CD4-positive, alpha-beta T cell (primary cell): ENCODE results near the gene HADHA. TPM values are rescaled to one million over a fixed set of nuclear protein-coding genes. Genes with fewer than 3 reads are reported as not detected.
A peak's percentile ranks its signal among the peaks of the same experiment; 100 is the strongest.

Experiments used
- ATAC-seq: fragments of 200-7000 bp; cut with Tn5 transposase; one replicate; pipeline ENCODE4 v1.10.0; 2022; ENCODE audit warnings: mild to moderate bottlenecking; ENCODE audit not compliant: poor library complexity
- CTCF ChIA-PET: fragments of 350-600 bp; sonication (Branson Sonifier 250); formaldehyde crosslinking; loops from one replicate; lab custom pipeline; 2021; ENCODE audit warnings: antibody characterized with exemption, inconsistent platforms; lab: Charles Lee
- POLR2A ChIA-PET: fragments of 350-600 bp; sonication (Branson Sonifier 250); formaldehyde crosslinking; loops from one replicate; lab custom pipeline; 2021; ENCODE audit warnings: antibody characterized with exemption, inconsistent platforms; lab: Charles Lee
- DNase-seq, 14 experiments: peaks; one replicate each; pipeline ENCODE4 v3.0.0-alpha.2; 2013 to 2020; ENCODE audit warnings: mixed read lengths in 2 of 14
- H3K27ac ChIP-seq, 2 donors: one replicate each; pipeline versions ENCODE4 v1.5.1 to v1.7.0; 2013; ENCODE audit warnings: low read length in 2 of 2, low read depth in 1 of 2, mild to moderate bottlenecking in 1 of 2
- H3K27me3 ChIP-seq, 2 experiments: 1 replicate in 1 of 2; 2 replicates in 1 of 2; pipeline versions ENCODE4 v1.6.1 to v1.7.0; 2013; ENCODE audit warnings: low read length in 2 of 2, control low read depth in 1 of 2, mild to moderate bottlenecking in 1 of 2, moderate library complexity in 1 of 2; ENCODE audit not compliant: insufficient read depth in 2 of 2, control insufficient read depth in 1 of 2
- H3K36me3 ChIP-seq: one replicate; pipeline ENCODE4 v1.6.1; 2013; ENCODE audit warnings: low read length, control low read depth; ENCODE audit not compliant: insufficient read depth
- H3K4me1 ChIP-seq: one replicate; pipeline ENCODE4 v1.6.1; 2013; ENCODE audit warnings: low read length, control low read depth; ENCODE audit not compliant: insufficient read depth
- H3K4me3 ChIP-seq: one replicate; pipeline ENCODE4 v1.5.1; 2013; ENCODE audit warnings: mild to moderate bottlenecking, low read length, moderate library complexity
- H3K9me3 ChIP-seq, 2 experiments: 1 replicate in 1 of 2; 2 replicates in 1 of 2; pipeline versions ENCODE4 v1.6.1 to v1.7.0; 2013; ENCODE audit warnings: low read length in 2 of 2, mild to moderate bottlenecking in 2 of 2, control low read depth in 1 of 2, moderate library complexity in 1 of 2; ENCODE audit not compliant: control insufficient read depth in 1 of 2, insufficient read depth in 1 of 2
- H3K27ac Mint-ChIP-seq: one replicate; pipeline ENCODE4 v1.8.0; 2020; ENCODE audit warnings: mixed read lengths
- H3K27me3 Mint-ChIP-seq: one replicate; pipeline ENCODE4 v1.8.0; 2021; ENCODE audit warnings: mixed read lengths
- H3K36me3 Mint-ChIP-seq: one replicate; pipeline ENCODE4 v1.8.0; 2021; ENCODE audit warnings: low read depth, mixed read lengths
- H3K4me1 Mint-ChIP-seq: one replicate; pipeline ENCODE4 v1.8.0; 2021; ENCODE audit warnings: low read depth, mixed read lengths
- H3K4me3 Mint-ChIP-seq: one replicate; pipeline ENCODE4 v1.8.0; 2020; ENCODE audit warnings: mild to moderate bottlenecking, mixed read lengths
- H3K9me3 Mint-ChIP-seq: one replicate; pipeline ENCODE4 v1.8.0; 2020; ENCODE audit warnings: mixed read lengths
- intact Hi-C, 2 experiments: fragments of 100-400 bp; cut with DNase I in 1 of 2; cut with micrococcal nuclease in 1 of 2; formaldehyde crosslinking; loops; one replicate each; pipeline versions ENCODE4 v1.15.1 to v1.9.0; 2023 to 2025; cut with DNase I, micrococcal nuclease
- total RNA-seq, 174 experiments: library from RNA in 2 of 174; stranded (reverse) in 2 of 174; gene quantifications; one replicate each; pipeline ENCODE4 v1.2.3 and lab custom pipeline; 2021 to 2026
- TF ChIP-seq, protein P1 (sequence below): fragments of 200-600 bp; IDR thresholded peaks from one replicate; pipeline ENCODE4 v1.8.0; 2022; ENCODE audit warnings: antibody characterized with exemption, mild to moderate bottlenecking

HADHA gene
- total RNA-seq, 2 experiments from 2014 or later, result 72.4 to 73.7 TPM

DNA sequence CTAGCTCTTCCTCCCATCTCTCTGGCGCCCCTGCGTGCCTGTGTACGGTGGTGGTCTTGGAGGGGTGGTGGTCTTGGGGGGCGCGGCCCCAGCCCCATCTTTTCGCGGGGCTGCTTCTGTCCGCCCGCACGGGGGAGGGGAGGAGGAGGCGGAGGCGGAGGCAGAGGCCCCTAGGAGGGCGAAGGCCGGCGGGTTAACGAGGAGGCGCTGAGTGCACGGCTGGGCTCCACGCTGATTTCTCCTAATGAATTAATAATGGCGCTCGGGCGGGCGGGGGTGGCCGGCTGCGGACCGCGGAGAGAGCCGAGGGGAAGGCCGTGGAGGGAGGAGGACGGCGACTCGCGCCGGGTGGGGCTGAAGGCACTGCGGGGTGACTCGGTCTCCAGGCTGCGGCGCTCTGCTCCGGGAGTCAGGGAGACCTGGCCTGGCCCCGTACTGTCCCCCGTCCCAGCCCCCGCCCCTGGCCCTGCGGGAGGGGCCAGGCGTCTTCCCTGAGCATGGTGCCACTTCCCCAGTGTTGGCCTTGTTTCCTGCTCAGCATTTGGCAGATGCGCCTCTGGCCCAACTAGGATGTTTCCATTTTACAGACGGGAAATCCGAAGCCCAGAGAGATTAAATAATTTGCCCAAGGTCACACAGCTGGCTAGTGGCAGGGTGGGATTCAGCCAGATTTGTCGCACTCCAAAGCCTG is 65.5 kb downstream of the HADHA start:
- ChIA-PET POLR2A (no interaction called here), CTCF (no interaction called here)
- Mint-ChIP-seq H3K27ac (no peak overlapping the region), H3K27me3 (peaks cover 36% of the 10 kb centered on the region), H3K4me1 (peaks cover 12% of the 10 kb centered on the region), H3K9me3 (no peaks in the 10 kb centered on the region), H3K36me3 (no peaks in the 10 kb centered on the region), H3K4me3 (peak overlapping the region; percentile 81)
- peak overlapping the region; percentile 41 for H3K4me3 ChIP-seq
- intact Hi-C loops, result no loop called here
- H3K27me3 ChIP-seq, result peaks cover 33 to 45% of the 10 kb centered on the region in 2 experiments
- no peaks in the 10 kb centered on the region for H3K36me3 ChIP-seq
- DNase-seq, result peak in 3 of 14 experiments; percentile 33 to 50 (median 36)
- TF ChIP-seq, protein P1, sequence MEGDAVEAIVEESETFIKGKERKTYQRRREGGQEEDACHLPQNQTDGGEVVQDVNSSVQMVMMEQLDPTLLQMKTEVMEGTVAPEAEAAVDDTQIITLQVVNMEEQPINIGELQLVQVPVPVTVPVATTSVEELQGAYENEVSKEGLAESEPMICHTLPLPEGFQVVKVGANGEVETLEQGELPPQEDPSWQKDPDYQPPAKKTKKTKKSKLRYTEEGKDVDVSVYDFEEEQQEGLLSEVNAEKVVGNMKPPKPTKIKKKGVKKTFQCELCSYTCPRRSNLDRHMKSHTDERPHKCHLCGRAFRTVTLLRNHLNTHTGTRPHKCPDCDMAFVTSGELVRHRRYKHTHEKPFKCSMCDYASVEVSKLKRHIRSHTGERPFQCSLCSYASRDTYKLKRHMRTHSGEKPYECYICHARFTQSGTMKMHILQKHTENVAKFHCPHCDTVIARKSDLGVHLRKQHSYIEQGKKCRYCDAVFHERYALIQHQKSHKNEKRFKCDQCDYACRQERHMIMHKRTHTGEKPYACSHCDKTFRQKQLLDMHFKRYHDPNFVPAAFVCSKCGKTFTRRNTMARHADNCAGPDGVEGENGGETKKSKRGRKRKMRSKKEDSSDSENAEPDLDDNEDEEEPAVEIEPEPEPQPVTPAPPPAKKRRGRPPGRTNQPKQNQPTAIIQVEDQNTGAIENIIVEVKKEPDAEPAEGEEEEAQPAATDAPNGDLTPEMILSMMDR, result no peak
- peaks cover 0 to 9% of the 10 kb centered on the region in 2 experiments for H3K9me3 ChIP-seq
- peaks cover 20% of the 10 kb centered on the region for H3K4me1 ChIP-seq
- ATAC-seq, result peak; percentile 68
- H3K27ac ChIP-seq, result no peak overlapping the region

DNA sequence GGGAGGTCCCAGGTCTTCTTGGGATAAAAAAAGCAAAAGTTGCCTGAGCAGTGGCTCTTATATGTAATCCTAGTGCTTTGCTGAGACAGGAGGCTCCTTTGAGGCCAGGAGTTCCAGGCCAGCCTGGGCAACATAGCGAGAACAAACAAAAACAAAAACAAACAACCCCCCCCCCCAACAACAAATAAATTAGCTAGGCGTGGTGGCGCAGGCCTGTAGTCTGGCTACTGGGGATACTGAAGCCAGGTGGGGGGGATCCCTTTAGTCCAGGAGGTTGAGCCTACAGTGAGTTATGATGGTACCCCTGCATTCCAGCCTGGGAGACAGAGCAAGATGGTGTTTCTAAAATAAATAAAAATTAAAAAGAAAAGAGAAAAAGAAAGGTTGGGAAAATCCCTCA is 66.2 kb downstream of the HADHA start:
- Histone ChIP-seq H3K36me3 (no peaks in the 10 kb centered on the region), H3K27ac (no peak overlapping the region), H3K4me3 (no peak overlapping the region), H3K9me3 (peaks cover 0 to 12% of the 10 kb centered on the region in 2 experiments), H3K27me3 (peaks cover 36 to 49% of the 10 kb centered on the region in 2 experiments), H3K4me1 (peaks cover 25% of the 10 kb centered on the region)
- Mint-ChIP-seq H3K36me3 (no peaks in the 10 kb centered on the region), H3K27me3 (peaks cover 36% of the 10 kb centered on the region), H3K4me1 (peaks cover 12% of the 10 kb centered on the region), H3K27ac (no peak overlapping the region), H3K9me3 (no peaks in the 10 kb centered on the region), H3K4me3 (no peak overlapping the region)
- ChIA-PET POLR2A (no interaction called here), CTCF (no interaction called here)
- DNase-seq (no peak), ATAC-seq (no peak)
- intact Hi-C loops, result no loop called here
- TF ChIP-seq, protein P1, result no peak

DNA sequence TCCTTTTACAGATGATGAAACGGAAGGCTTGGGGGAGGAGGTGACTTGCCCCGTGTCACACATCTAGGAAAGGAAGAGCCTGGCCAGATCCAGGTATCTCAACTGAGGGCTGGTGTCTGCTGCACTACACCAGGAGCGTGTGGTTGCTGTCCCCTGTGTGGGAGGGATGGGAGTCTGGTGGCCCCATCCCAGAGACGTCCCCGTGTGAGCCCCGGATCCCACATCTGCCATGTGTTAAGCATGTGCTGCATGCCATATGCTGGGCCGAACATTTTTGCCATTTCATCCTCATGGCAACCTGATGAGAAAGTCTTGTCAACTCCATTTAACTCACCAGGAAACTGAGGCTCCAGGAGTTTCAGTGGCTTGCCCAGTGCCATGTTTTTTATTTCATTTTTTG is 67.3 kb downstream of the HADHA start:
- Histone ChIP-seq H3K27me3 (peaks cover 39 to 52% of the 10 kb centered on the region in 2 experiments), H3K27ac (no peak overlapping the region), H3K36me3 (no peaks in the 10 kb centered on the region), H3K9me3 (peaks cover 0 to 16% of the 10 kb centered on the region in 2 experiments), H3K4me3 (no peak overlapping the region), H3K4me1 (peaks cover 32% of the 10 kb centered on the region)
- ChIA-PET CTCF (no interaction called here), POLR2A (interaction anchor here (3.3 kb wide), 1 partner anchor 8 kb away, joined by 13 read pairs; no protein-coding TSS in a partner anchor)
- no peaks in the 10 kb centered on the region for H3K36me3 Mint-ChIP-seq
- ATAC-seq (no peak), DNase-seq (no peak)
- H3K9me3 Mint-ChIP-seq, result no peaks in the 10 kb centered on the region
- H3K4me1 Mint-ChIP-seq, result peaks cover 15% of the 10 kb centered on the region
- intact Hi-C loops, result no loop called here
- peaks cover 39% of the 10 kb centered on the region for H3K27me3 Mint-ChIP-seq
- no peak overlapping the region for H3K27ac Mint-ChIP-seq
- no peak overlapping the region for H3K4me3 Mint-ChIP-seq
- TF ChIP-seq, protein P1, result no peak
